HCT116 (cell line): ENCODE results near the gene CGB2. TPM values are rescaled to one million over a fixed set of nuclear protein-coding genes. Genes with fewer than 3 reads are reported as not detected.

ENCODE experiments used
- ATAC-seq: fragments of 200-7000 bp; cut with Tn5 transposase; 2 replicates; pipeline ENCODE4 v1.9.1; 2020; ENCODE audit warnings: mild to moderate bottlenecking, moderate library complexity
- BruUV-seq: library from RNA; stranded (reverse); fragments of 400-500 nt; replicated peaks from 2 replicates; lab custom pipeline; 2021; lab: Mats Ljungman, UMichigan
- CTCF ChIA-PET: fragments of 300-600 bp; sonication (Branson Sonifier 250); formaldehyde crosslinking; loops from one replicate; lab custom pipeline; 2021; ENCODE audit warnings: antibody characterized with exemption; lab: Charles Lee
- POLR2A ChIA-PET: fragments of 300-600, 350-600 bp; sonication (Branson Sonifier 250); formaldehyde crosslinking; loops from one replicate; lab custom pipeline; 2021; ENCODE audit warnings: antibody characterized with exemption; lab: Charles Lee
- RAD21 ChIA-PET, 2 experiments: fragments of 300-600 bp; sonication (Branson Sonifier 250); formaldehyde crosslinking; loops; one replicate each; lab custom pipeline; 2023; ENCODE audit warnings: low total read pairs in 2 of 2; ENCODE audit not compliant: uncharacterized antibody in 2 of 2, unreplicated experiment in 2 of 2, low non-redundant PET in 1 of 2; lab: Charles Lee
- DNase-seq: peaks from one replicate; pipeline ENCODE4 v3.0.0-alpha.2; 2010; ENCODE audit warnings: low read depth, low spot score
- H2AFZ ChIP-seq: fragments of 200-600 bp; shearing (Covaris generic), sonication (generic); 2 replicates; pipeline ENCODE4 v1.6.1; 2017; ENCODE audit warnings: low read depth, mixed run types, mixed read lengths, antibody characterized with exemption, low read length; ENCODE audit not compliant: poor library complexity, severe bottlenecking
- H3K27ac ChIP-seq: 2 replicates; pipeline ENCODE4 v1.5.1; 2012; ENCODE audit warnings: low read depth, low read length
- H3K27me3 ChIP-seq: fragments of 200-600 bp; sonication (generic); 2 replicates; pipeline ENCODE4 v1.6.1; 2016; ENCODE audit warnings: mixed run types, low read length, mixed read lengths; ENCODE audit not compliant: insufficient read depth
- H3K36me3 ChIP-seq, 2 experiments: fragments of 200-500 bp in 1 of 2; fragments of 200-600 bp in 1 of 2; sonication (Bioruptor generic) in 1 of 2; sonication (generic) in 1 of 2; 2 replicates each; pipeline versions ENCODE4 v1.5.1 to v1.6.1; 2014 to 2016; ENCODE audit warnings: low read length in 2 of 2, inconsistent platforms in 1 of 2, mixed read lengths in 1 of 2, mixed run types in 1 of 2; ENCODE audit not compliant: insufficient read depth in 2 of 2, control insufficient read depth in 1 of 2
- H3K4me1 ChIP-seq, 2 experiments: fragments of 200-600 bp in 1 of 2; sonication (generic) in 1 of 2; 2 replicates each; pipeline versions ENCODE4 v1.5.1 to v1.6.1; 2012 to 2017; ENCODE audit warnings: low read length in 2 of 2, inconsistent platforms in 1 of 2, mild to moderate bottlenecking in 1 of 2, mixed read lengths in 1 of 2, mixed run types in 1 of 2, moderate library complexity in 1 of 2; ENCODE audit not compliant: insufficient read depth in 2 of 2, control insufficient read depth in 1 of 2
- H3K4me2 ChIP-seq: fragments of 200-600 bp; sonication (generic); 2 replicates; pipeline ENCODE4 v1.6.1; 2017; ENCODE audit warnings: mixed run types, low read length, mixed read lengths
- H3K4me3 ChIP-seq, 2 experiments: fragments of 200-600 bp in 1 of 2; sonication (generic) in 1 of 2; replicated peaks in 1 of 2; 2 replicates each; pipeline ENCODE4 v1.5.1; 2011 to 2016; ENCODE audit warnings: low read length in 2 of 2, control low read depth in 1 of 2, low read depth in 1 of 2, mild to moderate bottlenecking in 1 of 2, mixed read lengths in 1 of 2, mixed run types in 1 of 2
- H3K79me2 ChIP-seq: fragments of 200-600 bp; sonication (generic); 2 replicates; pipeline ENCODE4 v1.6.1; 2017; ENCODE audit warnings: mild to moderate bottlenecking, mixed run types, low read length, moderate library complexity, mixed read lengths; ENCODE audit not compliant: insufficient read depth
- H3K9ac ChIP-seq: fragments of 200-600 bp; sonication (generic); 2 replicates; pipeline ENCODE4 v1.6.1; 2016; ENCODE audit warnings: low read length, mixed read lengths
- H3K9me2 ChIP-seq: fragments of 200-600 bp; sonication (generic), shearing (Covaris generic); 2 replicates; pipeline ENCODE4 v1.6.1; 2017; ENCODE audit warnings: mixed run types, mild to moderate bottlenecking, moderate library complexity; ENCODE audit not compliant: insufficient read depth
- H3K9me3 ChIP-seq, 2 experiments: fragments of 200-500 bp in 1 of 2; fragments of 200-600 bp in 1 of 2; sonication (Bioruptor generic) in 1 of 2; sonication (generic) in 1 of 2; 2 replicates each; pipeline ENCODE4 v1.6.1; 2014 to 2017; ENCODE audit warnings: low read length in 2 of 2, mixed read lengths in 2 of 2, inconsistent platforms in 1 of 2, low read depth in 1 of 2, mild to moderate bottlenecking in 1 of 2, mixed run types in 1 of 2, moderate library complexity in 1 of 2; ENCODE audit not compliant: control insufficient read depth in 1 of 2, insufficient read depth in 1 of 2
- H4K20me1 ChIP-seq: fragments of 200-600 bp; sonication (generic), shearing (Covaris generic); 2 replicates; pipeline ENCODE4 v1.6.1; 2017; ENCODE audit warnings: mixed run types, mild to moderate bottlenecking, moderate library complexity; ENCODE audit not compliant: insufficient read depth
- EGR1 ChIP-seq: IDR thresholded peaks from 2 replicates; pipeline ENCODE4 v1.6.1; 2012; ENCODE audit warnings: low read depth
- ELF1 ChIP-seq: IDR thresholded peaks from 2 replicates; pipeline ENCODE4 v1.6.1; 2012; ENCODE audit warnings: low read depth, borderline replicate concordance
- FOSL1 ChIP-seq: IDR thresholded peaks from 2 replicates; pipeline ENCODE4 v1.6.1; 2012; ENCODE audit warnings: low read depth
- JUND ChIP-seq: IDR thresholded peaks from 2 replicates; pipeline ENCODE4 v1.6.1; 2012
- POLR2A ChIP-seq: IDR thresholded peaks from 2 replicates; pipeline ENCODE4 v1.7.0; 2011; ENCODE audit warnings: borderline replicate concordance; ENCODE audit not compliant: insufficient read depth, insufficient read length; ENCODE audit errors: extremely low read depth
- POLR2AphosphoS5 ChIP-seq: IDR thresholded peaks from 2 replicates; pipeline ENCODE4 v1.6.1; 2011; ENCODE audit warnings: mild to moderate bottlenecking, low read depth, low read length, moderate library complexity
- SRF ChIP-seq: IDR thresholded peaks from 2 replicates; pipeline ENCODE4 v1.6.1; 2012; ENCODE audit warnings: low read depth
- ZNF274 ChIP-seq: fragments of 200-500 bp; sonication (Bioruptor generic); IDR thresholded peaks from 2 replicates; pipeline ENCODE4 v1.6.1; 2014; ENCODE audit warnings: mild to moderate bottlenecking, low read depth, low read length, inconsistent platforms
- intact Hi-C: fragments of 100-400 bp; cut with micrococcal nuclease; formaldehyde crosslinking; loops from 2 replicates; pipeline ENCODE4 v1.10.0; 2022
- total RNA-seq: library from RNA; stranded (reverse); gene quantifications from one replicate; pipeline ENCODE4 v1.2.1, GENCODE V29; 2021; ENCODE audit not compliant: unreplicated experiment
- TF ChIP-seq, protein P1 (sequence below): IDR thresholded peaks from 2 replicates; pipeline ENCODE4 v1.6.1; 2011; ENCODE audit warnings: mild to moderate bottlenecking, low read length, moderate library complexity; ENCODE audit not compliant: insufficient replicate concordance; ENCODE audit errors: extremely low read depth
- TF ChIP-seq, protein P2 (sequence below): IDR thresholded peaks from 2 replicates; pipeline ENCODE4 v1.6.1; 2012; ENCODE audit warnings: low read depth

CGB2 gene
- total RNA-seq, 1 experiment from 2014 or later: 5.0 TPM

GRCh38 chr19:49016067-49016839, 15.4 kb upstream of the CGB2 start:
- no TSS peak for BruUV-seq
- RAD21 ChIA-PET: no interaction called here
- H3K4me2 ChIP-seq: no peak overlapping the region
- no peaks in the 10 kb centered on the region for H3K79me2 ChIP-seq
- CTCF ChIA-PET: no interaction called here
- H2AFZ ChIP-seq: no peak overlapping the region
- no peak overlapping the region for H3K4me3 ChIP-seq
- H3K27ac ChIP-seq: no peak overlapping the region
- H3K9me3 ChIP-seq: no peaks in the 10 kb centered on the region
- DNase-seq (no peak), ATAC-seq (no peak)
- H3K27me3 ChIP-seq: no peaks in the 10 kb centered on the region
- POLR2A ChIA-PET: no interaction called here
- H3K9ac ChIP-seq: no peak overlapping the region
- no peak for TF ChIP-seq SRF
- TF ChIP-seq, protein P1, sequence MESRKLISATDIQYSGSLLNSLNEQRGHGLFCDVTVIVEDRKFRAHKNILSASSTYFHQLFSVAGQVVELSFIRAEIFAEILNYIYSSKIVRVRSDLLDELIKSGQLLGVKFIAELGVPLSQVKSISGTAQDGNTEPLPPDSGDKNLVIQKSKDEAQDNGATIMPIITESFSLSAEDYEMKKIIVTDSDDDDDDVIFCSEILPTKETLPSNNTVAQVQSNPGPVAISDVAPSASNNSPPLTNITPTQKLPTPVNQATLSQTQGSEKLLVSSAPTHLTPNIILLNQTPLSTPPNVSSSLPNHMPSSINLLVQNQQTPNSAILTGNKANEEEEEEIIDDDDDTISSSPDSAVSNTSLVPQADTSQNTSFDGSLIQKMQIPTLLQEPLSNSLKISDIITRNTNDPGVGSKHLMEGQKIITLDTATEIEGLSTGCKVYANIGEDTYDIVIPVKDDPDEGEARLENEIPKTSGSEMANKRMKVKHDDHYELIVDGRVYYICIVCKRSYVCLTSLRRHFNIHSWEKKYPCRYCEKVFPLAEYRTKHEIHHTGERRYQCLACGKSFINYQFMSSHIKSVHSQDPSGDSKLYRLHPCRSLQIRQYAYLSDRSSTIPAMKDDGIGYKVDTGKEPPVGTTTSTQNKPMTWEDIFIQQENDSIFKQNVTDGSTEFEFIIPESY: no peak
- TF ChIP-seq POLR2AphosphoS5: no peak
- TF ChIP-seq ZNF274: no peak
- no peak for TF ChIP-seq ELF1
- no peak for TF ChIP-seq EGR1
- no peak for TF ChIP-seq POLR2A
- TF ChIP-seq, protein P2, sequence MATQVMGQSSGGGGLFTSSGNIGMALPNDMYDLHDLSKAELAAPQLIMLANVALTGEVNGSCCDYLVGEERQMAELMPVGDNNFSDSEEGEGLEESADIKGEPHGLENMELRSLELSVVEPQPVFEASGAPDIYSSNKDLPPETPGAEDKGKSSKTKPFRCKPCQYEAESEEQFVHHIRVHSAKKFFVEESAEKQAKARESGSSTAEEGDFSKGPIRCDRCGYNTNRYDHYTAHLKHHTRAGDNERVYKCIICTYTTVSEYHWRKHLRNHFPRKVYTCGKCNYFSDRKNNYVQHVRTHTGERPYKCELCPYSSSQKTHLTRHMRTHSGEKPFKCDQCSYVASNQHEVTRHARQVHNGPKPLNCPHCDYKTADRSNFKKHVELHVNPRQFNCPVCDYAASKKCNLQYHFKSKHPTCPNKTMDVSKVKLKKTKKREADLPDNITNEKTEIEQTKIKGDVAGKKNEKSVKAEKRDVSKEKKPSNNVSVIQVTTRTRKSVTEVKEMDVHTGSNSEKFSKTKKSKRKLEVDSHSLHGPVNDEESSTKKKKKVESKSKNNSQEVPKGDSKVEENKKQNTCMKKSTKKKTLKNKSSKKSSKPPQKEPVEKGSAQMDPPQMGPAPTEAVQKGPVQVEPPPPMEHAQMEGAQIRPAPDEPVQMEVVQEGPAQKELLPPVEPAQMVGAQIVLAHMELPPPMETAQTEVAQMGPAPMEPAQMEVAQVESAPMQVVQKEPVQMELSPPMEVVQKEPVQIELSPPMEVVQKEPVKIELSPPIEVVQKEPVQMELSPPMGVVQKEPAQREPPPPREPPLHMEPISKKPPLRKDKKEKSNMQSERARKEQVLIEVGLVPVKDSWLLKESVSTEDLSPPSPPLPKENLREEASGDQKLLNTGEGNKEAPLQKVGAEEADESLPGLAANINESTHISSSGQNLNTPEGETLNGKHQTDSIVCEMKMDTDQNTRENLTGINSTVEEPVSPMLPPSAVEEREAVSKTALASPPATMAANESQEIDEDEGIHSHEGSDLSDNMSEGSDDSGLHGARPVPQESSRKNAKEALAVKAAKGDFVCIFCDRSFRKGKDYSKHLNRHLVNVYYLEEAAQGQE: no peak
- no peak for TF ChIP-seq FOSL1
- no peak for TF ChIP-seq JUND
- H3K9me2 ChIP-seq: no peaks in the 10 kb centered on the region
- no peaks in the 10 kb centered on the region for H4K20me1 ChIP-seq
- H3K4me1 ChIP-seq: peaks cover 21 to 43% of the 10 kb centered on the region in 2 experiments
- H3K36me3 ChIP-seq: peaks cover 18 to 21% of the 10 kb centered on the region in 2 experiments
- intact Hi-C loops: no loop called here
